HG02798 (cell line): ENCODE measurements around the gene HIPK2.
"Not testable (repeated sequence)": the region's sequence is repeated elsewhere in the genome, so short reads cannot be mapped to it uniquely, and the experiment has no call there.

Source experiments
- ATAC-seq: cut with Tn5 transposase; IDR thresholded peaks from one replicate; pipeline ENCODE4 v1.9.1; 2021; ENCODE audit warnings: mild to moderate bottlenecking; ENCODE audit not compliant: unreplicated experiment, poor library complexity

Gene HIPK2

GRCh38 chr7:139640681-139641080, 137.1 kb downstream of the HIPK2 start:
- ATAC-seq, result no peak

GRCh38 chr7:139639563-139639962, 138.2 kb downstream of the HIPK2 start:
- ATAC-seq, result no peak

- no peak for ATAC-seq
Measured at GRCh38 chr7:139635526-139636302, 142.1 kb downstream of the HIPK2 start.

- ATAC-seq, result no peak
Measured at GRCh38 chr7:139634087-139634486, 143.7 kb downstream of the HIPK2 start.

- no peak for ATAC-seq
Measured at GRCh38 chr7:139631520-139632031, 146.2 kb downstream of the HIPK2 start.

- ATAC-seq, result no peak
Measured at GRCh38 chr7:139630643-139631519, 146.9 kb downstream of the HIPK2 start.

DNA sequence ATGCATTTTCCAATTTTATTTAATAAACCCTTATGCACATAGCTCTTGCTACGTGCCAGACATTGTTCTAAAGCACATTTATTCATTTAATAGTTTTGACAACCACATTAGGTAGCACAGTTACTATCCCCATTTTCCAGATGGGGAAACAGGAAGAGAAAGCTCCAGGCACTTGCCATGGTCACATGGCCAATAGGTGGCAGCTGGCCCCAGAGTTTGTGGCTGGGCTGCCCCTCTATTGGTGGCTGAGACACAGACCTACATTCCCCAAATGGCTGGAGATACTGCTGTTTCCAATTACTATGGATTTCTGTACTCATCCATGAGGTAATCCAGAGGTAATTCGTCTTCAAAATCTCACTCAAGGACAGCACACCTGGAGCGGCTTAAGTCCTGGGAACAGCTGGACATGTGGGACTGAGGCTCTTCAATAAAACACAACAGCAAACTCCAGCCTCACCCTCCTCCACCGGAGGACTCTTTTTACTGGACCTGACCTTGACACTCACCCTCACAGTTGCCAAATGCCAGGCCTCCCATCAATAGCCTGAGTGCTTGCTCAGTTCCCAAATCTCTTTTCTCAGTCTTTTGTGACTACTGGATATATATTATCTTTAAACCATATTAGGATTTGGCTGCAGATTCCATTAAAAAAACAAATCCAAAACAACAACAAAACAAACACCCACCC, 148.3 kb downstream of the HIPK2 start:
- ATAC-seq, result no peak

DNA sequence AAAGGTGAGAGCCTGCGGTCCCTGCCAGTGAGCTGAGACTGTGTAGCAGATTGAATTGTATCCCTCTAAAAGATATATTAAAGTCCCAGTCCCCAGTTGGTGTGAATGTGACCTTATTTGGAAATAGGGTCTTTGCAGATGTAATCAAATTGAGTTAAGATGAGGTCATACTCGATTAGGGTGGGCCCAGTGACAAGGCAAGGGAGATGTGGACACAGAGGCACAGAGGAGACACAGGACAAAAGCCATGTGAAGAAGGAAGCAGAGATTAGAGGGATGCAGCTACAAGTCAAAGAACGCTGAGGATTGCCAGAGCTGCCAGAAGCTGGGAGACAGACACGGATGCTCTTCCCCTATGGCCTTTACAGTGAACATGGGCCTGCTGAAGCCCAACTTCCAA, 150.0 kb downstream of the HIPK2 start:
- ATAC-seq, result no peak

DNA sequence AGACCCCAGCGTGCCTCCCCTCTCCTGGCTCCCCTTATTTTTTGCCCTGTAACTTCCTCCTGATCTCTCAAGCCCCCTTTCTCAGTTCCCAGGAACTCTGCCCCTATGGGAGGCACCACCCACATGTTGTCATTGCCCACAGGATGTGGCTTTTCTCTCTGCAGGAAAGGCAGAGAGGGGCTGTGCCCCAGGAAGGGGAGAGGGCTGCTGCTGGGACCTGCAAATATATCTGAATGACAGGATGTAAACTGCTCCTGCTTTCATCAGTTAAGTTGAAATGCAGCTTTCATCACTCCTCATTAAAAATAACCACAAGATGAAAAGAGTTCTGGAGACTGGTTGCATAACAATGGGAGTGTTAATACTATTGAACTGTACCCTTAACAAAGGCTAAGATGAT, 151.0 kb downstream of the HIPK2 start:
- ATAC-seq, result no peak

DNA sequence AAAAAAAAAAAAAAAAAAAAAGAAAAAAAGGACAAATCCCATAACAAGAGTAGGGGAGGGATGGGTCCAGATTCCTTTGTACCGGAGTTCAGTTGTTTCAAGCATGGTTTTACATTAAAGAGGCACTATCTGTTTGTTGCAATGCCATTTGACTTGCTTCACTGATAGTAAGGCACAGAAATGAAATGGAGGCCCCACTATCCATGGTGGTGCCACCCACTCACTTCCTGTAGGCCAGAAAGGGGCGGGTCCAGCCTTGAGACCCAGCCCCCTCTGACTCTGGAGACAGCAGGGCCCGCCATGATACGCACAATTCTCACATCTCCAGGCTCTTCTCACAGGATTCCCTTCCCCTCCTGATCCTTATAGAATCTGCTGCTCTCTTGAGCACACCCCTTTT, 154.3 kb downstream of the HIPK2 start:
- ATAC-seq, result no peak

- ATAC-seq, result peak; percentile 73
Measured at GRCh38 chr7:139620676-139621344, 157.0 kb downstream of the HIPK2 start.

- ATAC-seq, result no peak
Measured at GRCh38 chr7:139619367-139619657, 158.5 kb downstream of the HIPK2 start.

GRCh38 chr7:139618482-139619366, 159.1 kb downstream of the HIPK2 start:
- no peak for ATAC-seq

- ATAC-seq, result no peak
Measured at GRCh38 chr7:139617074-139617473, 160.7 kb downstream of the HIPK2 start.

DNA sequence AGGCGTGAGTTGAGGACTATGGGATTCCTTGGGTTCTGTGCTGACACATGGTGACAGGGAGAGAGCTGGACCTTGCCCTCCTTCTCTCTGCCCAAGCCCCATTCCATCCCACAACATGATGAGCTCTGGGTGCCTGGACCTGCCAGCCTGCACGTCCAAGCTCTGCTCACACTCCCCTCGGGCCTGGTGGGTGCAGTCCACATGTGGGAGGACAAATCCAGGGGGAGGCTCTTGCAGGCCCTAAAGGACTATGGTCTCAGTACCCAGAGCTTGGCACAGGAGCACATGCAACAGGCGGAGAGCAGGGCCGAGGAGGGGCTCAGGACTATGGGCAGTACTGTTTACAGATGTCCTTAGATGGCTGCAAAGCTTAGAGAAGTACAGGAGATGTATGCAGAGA, 162.9 kb downstream of the HIPK2 start:
- no peak for ATAC-seq

- ATAC-seq, result no peak
Measured at GRCh38 chr7:139613971-139614411, 163.8 kb downstream of the HIPK2 start.

GRCh38 chr7:139611556-139611955, 166.2 kb downstream of the HIPK2 start:
- ATAC-seq, result not testable (repeated sequence)

GRCh38 chr7:139610595-139610994, 167.2 kb downstream of the HIPK2 start:
- no peak for ATAC-seq

DNA sequence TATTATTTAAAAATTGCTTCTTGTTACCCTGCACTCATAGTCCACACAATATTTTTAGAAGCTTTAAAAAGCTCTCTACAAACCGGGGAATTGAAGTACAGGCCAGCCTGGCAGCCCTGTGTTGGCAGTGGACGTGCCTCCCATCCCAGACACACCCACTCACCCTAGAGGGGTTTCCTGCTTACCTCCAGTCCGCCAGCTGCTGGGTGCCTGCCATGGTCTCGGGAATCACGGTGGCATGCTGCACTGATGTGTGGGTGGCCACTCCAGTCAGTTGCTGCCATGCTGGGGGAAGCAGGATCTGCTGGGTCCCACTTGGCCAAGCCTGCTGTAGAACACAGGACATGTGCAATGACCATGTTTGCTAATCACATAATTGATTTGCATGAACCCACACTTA, 173.9 kb downstream of the HIPK2 start:
- ATAC-seq, result no peak
